T follicular helper cell (primary cell): ENCODE data around the gene ABHD10.
A peak's percentile ranks its signal among the peaks of the same experiment; 100 is the strongest.

Experiments
- DNase-seq: peaks from one replicate; pipeline ENCODE4 v3.0.0-alpha.2; 2020; ENCODE audit warnings: low read depth
- total RNA-seq, 2 experiments: gene quantifications; one replicate each; lab custom pipeline; 2026; lab: John Stamatoyannopoulos, UW

Gene ABHD10
- 34.6 to 44.7 reads per million in 2 experiments for total RNA-seq

GRCh38 chr3:111978583-111979433 is at the start of gene ABHD10:
ABHD10 (plus strand) TSS chr3:111979026; CDS start chr3:111979062, 36 bp downstream.
- peak; percentile 93 for DNase-seq

DNA sequence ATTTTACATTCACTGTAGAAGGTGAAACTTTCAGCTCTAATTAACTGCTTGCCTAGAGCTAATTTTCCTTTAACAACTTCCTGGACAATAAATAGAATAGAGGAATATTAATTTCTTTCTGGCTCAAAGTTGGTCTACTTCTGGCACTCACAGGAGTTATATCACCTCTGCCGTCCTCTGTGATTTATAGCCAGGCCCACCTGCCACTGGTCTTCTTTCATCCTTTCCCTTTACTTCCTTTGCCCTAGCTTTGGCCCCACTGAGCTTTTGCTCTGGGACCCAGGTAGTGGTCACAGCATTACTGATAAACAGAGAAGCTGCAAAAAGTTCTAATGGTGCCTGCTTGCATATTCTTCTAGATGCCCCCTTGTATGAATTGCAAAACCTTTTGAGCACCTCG is 49.3 kb upstream of the ABHD10 start:
- no peak for DNase-seq

GRCh38 chr3:111932946-111933345 is 45.9 kb upstream of the ABHD10 start:
- DNase-seq = no peak

- no peak for DNase-seq
Observed at GRCh38 chr3:111936191-111936841, 42.5 kb upstream of the ABHD10 start.

DNA sequence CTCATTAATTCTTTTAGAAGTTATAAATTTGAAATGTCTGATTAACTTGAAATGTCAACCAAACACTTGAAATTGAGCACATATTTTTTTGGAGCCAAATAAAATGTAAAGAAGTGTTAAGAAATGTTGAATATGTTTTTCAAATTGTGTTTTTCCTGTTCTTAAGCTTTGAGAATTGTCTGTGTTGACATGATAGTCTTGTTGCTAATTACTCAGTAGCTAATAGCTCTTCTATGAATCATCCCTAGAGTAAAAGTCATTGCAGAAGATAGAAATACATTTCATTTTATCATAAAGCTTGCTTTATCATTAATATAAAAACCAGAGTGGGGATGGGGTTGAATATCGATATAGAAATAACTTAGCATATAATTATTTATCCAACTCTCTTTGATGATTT is 41.9 kb upstream of the ABHD10 start:
- no peak for DNase-seq

DNA sequence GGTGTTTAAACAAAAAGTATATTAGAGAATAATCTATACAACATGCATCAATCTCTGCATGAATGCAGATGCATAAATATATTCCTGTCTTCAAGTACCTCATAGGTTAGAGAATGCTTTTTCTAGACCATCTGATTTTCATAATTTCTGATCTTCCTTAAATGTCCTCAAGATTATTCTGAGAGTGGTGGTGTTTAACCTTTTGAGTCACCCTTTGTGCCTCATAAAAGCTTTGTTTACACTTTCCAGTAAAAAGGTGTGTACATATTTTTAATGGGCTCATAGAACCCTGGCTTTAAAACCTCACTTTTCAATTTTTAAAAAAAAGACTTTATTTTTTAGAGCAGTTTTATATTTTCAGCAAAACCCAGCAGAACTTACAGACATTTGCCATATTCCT is 41.0 kb upstream of the ABHD10 start:
- no peak for DNase-seq

DNA sequence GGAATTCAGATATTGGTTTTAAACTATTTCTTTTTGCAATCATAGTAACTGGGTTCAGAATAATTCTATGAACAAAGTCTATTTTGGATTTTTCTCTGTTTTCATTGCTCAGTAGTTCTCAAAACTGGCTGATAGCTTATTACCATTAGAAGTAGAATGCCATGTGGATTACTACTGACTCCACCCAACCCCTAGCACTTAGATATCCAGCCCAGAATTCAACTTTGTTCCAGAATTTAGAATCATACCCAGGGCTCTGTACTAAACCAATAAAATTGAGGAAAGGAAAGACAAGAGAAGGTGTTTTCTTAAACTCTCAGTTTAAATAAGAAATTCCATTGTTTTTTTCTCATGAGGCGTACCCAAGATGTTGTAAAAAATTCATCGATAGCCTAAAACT is 39.0 kb upstream of the ABHD10 start:
- no peak for DNase-seq

- no peak for DNase-seq
Observed at GRCh38 chr3:111943533-111943932, 35.3 kb upstream of the ABHD10 start.

DNA sequence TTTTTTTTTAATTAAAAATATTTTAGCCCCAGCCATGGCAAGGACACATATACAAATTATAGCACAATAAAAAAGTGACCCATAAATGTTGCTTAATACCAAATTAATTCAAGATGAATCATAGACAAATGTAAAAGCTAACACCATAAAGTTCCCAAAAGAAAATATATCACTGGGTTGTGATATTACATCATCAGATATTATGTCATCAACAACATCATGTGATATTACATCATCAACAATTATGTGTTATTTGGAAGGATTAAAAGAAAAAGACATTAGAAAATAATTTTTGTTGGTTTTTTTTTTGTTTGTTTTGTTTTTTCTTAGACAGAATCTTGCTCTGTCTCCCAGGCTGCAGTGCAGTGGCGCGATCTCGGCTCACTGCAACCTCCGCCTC is 34.5 kb upstream of the ABHD10 start:
- no peak for DNase-seq

DNA sequence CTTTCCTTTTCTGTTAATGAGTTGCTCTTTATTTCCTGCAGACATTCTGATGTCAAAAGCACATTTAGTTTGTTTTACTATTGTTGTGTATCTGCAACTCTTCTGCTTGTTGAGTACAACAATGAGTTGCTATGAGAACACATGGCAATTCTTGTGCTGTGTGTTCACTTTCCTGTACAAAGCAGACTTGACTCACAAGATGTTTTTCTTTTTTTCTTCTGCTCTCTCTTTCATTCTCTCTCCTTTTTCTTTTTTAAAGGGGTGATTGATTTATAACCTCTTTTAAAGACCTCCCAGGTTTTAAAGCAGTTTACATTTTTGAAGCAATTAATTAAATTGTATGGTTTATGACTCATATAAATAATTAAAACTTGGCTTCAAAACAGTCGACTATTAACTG is 31.6 kb upstream of the ABHD10 start:
- DNase-seq = no peak

GRCh38 chr3:111948786-111949185 is 30.0 kb upstream of the ABHD10 start:
- no peak for DNase-seq

DNA sequence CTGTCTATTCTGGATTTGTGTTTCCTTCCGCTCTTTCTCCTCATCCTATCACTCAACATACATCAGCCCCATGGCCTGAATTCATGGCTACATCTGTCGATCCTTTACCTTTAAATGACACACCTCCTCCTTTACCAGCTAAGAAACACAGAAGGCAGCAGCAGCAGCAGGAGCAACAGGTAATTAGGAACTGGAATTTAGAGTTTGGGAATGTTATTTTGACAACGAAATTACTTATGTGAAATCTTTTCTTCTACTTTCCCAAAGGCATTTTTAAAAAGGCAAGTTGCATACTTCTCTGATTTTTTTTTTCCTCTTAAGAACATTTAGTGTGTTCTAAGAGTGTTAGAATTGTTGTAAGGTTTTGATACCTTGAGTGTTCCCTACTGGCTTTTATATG is 29.1 kb upstream of the ABHD10 start:
- DNase-seq = no peak

DNA sequence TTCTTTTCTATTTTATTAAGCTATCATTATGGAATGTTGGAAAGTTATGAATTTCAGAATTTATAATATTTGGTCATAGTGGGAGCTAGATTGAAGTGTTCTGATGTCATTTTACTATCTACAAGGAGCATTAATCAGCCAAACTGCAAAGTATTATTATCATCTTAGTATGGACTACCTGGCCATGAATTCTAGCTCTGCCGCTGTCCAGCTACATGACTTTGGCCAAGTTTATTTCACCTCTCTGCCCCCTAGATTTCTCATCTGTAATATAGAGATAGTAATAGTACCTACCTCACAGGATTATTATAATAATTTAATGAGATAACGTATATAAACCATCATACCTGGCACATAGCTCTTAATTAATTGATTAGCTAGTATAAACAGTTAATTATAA is 27.8 kb upstream of the ABHD10 start:
- DNase-seq = no peak

GRCh38 chr3:111952086-111952485 is 26.7 kb upstream of the ABHD10 start:
- DNase-seq = no peak

GRCh38 chr3:111952866-111953450 is 25.9 kb upstream of the ABHD10 start:
- DNase-seq = no peak

GRCh38 chr3:111954228-111954990 is 24.4 kb upstream of the ABHD10 start:
- no peak for DNase-seq

DNA sequence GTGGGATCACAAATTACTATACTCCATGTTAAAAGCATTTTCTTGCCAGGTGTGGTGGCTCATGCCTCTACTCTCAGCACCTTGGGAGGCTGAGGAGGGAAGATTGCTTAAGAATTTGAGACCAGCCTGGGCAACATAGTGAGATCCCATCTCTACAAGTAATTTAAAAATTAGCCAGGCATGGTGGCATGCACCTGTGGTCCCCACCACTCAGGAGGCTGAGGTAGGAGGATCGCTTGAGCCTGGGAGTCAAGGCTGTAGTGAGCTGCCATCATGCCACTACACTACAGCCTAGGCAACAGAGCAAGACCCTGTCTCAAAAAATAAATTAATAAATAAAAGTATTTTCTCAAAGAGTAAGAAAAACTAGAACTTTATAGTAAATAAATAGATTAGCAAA is 22.9 kb upstream of the ABHD10 start:
- no peak for DNase-seq

GRCh38 chr3:111956449-111956848 is 22.4 kb upstream of the ABHD10 start:
- DNase-seq = no peak

DNA sequence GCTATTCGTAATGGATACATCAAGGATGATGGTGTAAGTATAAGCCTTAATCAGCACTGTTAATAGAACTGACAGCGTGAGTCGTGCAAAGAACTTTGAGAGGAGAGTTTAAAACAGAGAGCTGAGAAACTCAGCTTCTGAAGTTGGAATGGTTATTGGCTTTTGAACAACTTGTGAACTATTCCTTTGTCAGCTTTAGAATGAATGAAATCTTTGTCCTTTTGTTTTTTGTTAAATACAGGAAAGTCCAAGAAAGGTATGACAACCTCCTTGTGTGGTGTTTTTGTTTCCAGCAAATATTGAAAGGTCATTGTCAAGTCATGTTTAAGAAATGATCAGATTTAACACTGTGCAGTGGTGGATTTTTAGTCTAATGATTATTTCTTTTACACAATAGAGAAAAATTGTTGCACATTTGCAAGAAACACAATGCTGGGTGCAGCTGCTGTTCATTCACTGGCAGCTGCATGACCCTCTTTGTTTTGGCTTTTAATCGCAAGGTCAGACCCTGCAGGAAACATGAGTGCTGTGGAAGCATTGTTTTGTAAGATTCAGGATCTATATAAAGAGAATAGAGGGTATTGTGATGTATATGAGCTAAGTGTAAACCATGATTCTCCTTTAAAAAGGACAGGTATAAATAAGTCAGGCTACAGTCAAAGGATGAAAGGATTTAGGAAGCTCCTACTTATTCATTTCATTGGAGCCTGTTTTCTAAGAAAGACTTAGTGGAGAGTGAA is 21.7 kb upstream of the ABHD10 start:
- DNase-seq = no peak

GRCh38 chr3:111961461-111962164 is 17.2 kb upstream of the ABHD10 start:
- DNase-seq = no peak

DNA sequence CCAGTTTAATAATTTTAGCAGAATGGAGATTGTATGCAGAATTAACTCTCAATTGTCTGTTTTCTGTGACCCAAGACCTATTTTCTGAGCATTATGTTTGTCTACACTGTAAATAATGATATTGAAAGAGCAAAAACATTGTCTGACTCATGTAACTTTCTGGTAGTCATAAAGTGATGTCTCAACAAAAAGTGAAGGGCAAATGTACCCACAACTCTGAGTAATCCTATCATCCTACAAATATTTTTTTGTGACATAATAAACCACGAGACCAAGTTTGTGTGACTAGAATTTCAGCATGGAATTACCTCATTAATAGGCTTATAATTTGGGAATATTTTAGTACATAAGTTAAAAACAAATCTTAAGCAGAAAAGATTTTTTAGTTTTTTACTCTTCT is 15.4 kb upstream of the ABHD10 start:
- no peak for DNase-seq
